Endothelial cell of umbilical vein (primary cell): ENCODE data around the gene CCDC138.

Experiments
- EZH2 ChIP-seq: IDR thresholded peaks from 2 replicates; pipeline ENCODE4 v1.6.1; 2012; ENCODE audit warnings: borderline replicate concordance, low read depth, mild to moderate bottlenecking, moderate library complexity, low read length, inconsistent platforms; ENCODE audit not compliant: severe bottlenecking
- FOS ChIP-seq: IDR thresholded peaks from 2 replicates; pipeline ENCODE4 v1.6.1; 2011; ENCODE audit warnings: mild to moderate bottlenecking, low read length, moderate library complexity, borderline replicate concordance; ENCODE audit not compliant: insufficient read depth
- GATA2 ChIP-seq: IDR thresholded peaks from 2 replicates; pipeline ENCODE4 v1.7.0; 2011; ENCODE audit warnings: low read depth, mild to moderate bottlenecking, moderate library complexity, mixed read lengths, low read length; ENCODE audit not compliant: insufficient read length, insufficient read depth
- JUN ChIP-seq: IDR thresholded peaks from 2 replicates; pipeline ENCODE4 v1.6.1; 2011; ENCODE audit warnings: borderline replicate concordance, low read depth; ENCODE audit not compliant: insufficient read length, insufficient read depth
- MAX ChIP-seq: IDR thresholded peaks from 2 replicates; pipeline ENCODE4 v1.6.1; 2011; ENCODE audit not compliant: insufficient read depth, insufficient read length
- MYC ChIP-seq: IDR thresholded peaks from one replicate; pipeline ENCODE4 v1.6.1; 2011; ENCODE audit warnings: mild to moderate bottlenecking, low read depth, low read length
- POLR2A ChIP-seq: IDR thresholded peaks from 2 replicates; pipeline ENCODE4 v1.6.1; 2012; ENCODE audit warnings: low read depth, mild to moderate bottlenecking, control low read depth, low read length
- POLR2AphosphoS5 ChIP-seq: IDR thresholded peaks from 2 replicates; pipeline ENCODE4 v1.6.1; 2012; ENCODE audit warnings: low read depth, mild to moderate bottlenecking, control low read depth, low read length, moderate library complexity; ENCODE audit not compliant: insufficient read depth
- TF ChIP-seq, protein P1 (sequence below), 2 donors: IDR thresholded peaks; 1 replicate in 1 of 2; 2 replicates in 1 of 2; pipeline ENCODE4 v1.5.1; 2011; ENCODE audit warnings: low read length in 2 of 2, mild to moderate bottlenecking in 2 of 2, moderate library complexity in 2 of 2, control low read depth in 1 of 2, inconsistent platforms in 1 of 2, low read depth in 1 of 2; ENCODE audit not compliant: insufficient read depth in 1 of 2; ENCODE audit errors: extremely low read depth in 1 of 2

DNA sequence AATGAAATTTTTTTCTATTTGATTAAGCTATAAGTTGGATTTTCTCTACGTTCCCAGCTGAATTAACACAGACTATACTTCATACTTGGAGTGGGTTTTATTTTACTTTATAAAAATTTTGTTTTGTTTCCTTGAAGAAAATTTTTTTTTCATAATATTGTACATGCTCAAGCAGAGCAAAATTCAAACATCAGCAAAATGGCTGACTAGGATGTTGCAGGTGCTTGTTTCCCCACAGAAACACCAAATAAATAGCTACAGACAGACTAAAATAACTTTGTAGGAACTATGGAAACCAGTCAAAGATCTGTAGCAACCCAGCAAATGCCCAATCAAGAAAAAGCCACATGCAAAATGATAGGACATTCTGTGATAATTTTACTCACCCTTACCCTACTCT is 82.3 kb downstream of the CCDC138 start:
- TF ChIP-seq, protein P1, sequence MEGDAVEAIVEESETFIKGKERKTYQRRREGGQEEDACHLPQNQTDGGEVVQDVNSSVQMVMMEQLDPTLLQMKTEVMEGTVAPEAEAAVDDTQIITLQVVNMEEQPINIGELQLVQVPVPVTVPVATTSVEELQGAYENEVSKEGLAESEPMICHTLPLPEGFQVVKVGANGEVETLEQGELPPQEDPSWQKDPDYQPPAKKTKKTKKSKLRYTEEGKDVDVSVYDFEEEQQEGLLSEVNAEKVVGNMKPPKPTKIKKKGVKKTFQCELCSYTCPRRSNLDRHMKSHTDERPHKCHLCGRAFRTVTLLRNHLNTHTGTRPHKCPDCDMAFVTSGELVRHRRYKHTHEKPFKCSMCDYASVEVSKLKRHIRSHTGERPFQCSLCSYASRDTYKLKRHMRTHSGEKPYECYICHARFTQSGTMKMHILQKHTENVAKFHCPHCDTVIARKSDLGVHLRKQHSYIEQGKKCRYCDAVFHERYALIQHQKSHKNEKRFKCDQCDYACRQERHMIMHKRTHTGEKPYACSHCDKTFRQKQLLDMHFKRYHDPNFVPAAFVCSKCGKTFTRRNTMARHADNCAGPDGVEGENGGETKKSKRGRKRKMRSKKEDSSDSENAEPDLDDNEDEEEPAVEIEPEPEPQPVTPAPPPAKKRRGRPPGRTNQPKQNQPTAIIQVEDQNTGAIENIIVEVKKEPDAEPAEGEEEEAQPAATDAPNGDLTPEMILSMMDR (IDR thresholded peaks at IDR 0.05; ENCODE audit: extremely low read depth in 1 of 2, insufficient read depth in 1 of 2, low read depth in 1 of 2, low read length in 2 of 2): no peak
- no peak for TF ChIP-seq EZH2
- no peak for TF ChIP-seq POLR2A
- no peak for TF ChIP-seq POLR2AphosphoS5
- TF ChIP-seq JUN: no peak
- TF ChIP-seq MAX: no peak
- no peak for TF ChIP-seq MYC
- TF ChIP-seq FOS: no peak
- TF ChIP-seq GATA2: no peak
